LNCaP clone FGC (cell line): Measurements from ENCODE around the gene PRPF40B.

Source experiments
- DNase-seq: peaks from one replicate; pipeline ENCODE4 v3.0.0-alpha.2; 2011; ENCODE audit warnings: low read depth
- H3K4me3 ChIP-seq: 2 replicates; pipeline ENCODE4 v1.5.1; 2011; ENCODE audit warnings: mild to moderate bottlenecking, low read depth, low read length, control low read depth
- CTCF ChIP-seq: IDR thresholded peaks from 2 replicates; pipeline ENCODE4 v1.5.1; 2012; ENCODE audit warnings: mild to moderate bottlenecking; ENCODE audit not compliant: control insufficient read depth, insufficient read depth; ENCODE audit errors: extremely low read depth

The PRPF40B gene

GRCh38 chr12:49583366-49584094 lies 39.8 kb upstream of the PRPF40B start:
- TF ChIP-seq CTCF = no peak
- DNase-seq = no peak

GRCh38 chr12:49584591-49584990 lies 38.8 kb upstream of the PRPF40B start:
- no peak for DNase-seq
- no peak overlapping the region for H3K4me3 ChIP-seq
- no peak for TF ChIP-seq CTCF

More at GRCh38 chr12:49583366-49584094, 39.8 kb upstream of the PRPF40B start:
- H3K4me3 ChIP-seq = no peak overlapping the region

- no peak overlapping the region for H3K4me3 ChIP-seq
- TF ChIP-seq CTCF = no peak
- DNase-seq = no peak
These were observed 37.6 kb upstream of the PRPF40B start for GRCh38 chr12:49585477-49586459.

DNA sequence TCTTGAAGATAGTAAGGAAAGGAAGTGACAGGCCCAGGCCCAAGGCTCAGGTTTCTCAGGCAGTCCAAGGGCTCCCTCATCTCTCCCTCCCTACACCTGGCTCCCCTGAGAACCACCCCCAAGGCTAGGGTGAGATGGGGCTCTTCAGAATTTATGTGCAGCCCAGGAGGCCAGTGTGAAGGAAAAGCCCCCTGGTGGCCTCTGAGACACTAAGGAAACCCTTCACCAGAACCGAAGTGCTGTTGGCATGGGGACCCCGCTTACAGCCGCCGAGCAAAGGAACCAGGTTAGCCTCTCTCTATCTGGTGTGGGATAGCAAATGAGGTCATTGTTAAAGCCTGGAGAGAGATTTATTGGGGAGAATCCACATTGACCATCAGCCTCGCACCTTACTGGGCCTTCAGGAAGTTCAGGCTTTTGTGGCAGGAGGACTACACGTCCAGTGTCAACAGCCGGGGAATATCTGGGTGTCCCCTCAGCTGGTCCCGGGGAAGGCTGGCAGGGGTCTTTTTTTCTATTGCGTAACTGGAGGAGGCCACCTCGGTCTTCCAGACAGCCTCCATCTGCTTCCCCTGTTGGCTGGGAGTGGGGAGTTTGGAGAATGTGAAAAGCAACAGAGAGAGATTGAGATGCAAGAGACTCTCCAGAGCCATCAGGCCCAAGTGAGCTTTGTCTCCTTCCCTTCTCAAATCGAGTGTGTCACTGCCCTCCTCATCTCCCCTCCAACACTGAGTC lies 36.0 kb upstream of the PRPF40B start:
- TF ChIP-seq CTCF = no peak
- DNase-seq = no peak

GRCh38 chr12:49588281-49588680 lies 35.1 kb upstream of the PRPF40B start:
- H3K4me3 ChIP-seq = no peak overlapping the region
- DNase-seq = no peak
- no peak for TF ChIP-seq CTCF

More for the DNA sequence above, 36.0 kb upstream of the PRPF40B start:
- no peak overlapping the region for H3K4me3 ChIP-seq

GRCh38 chr12:49588721-49589516 lies 34.4 kb upstream of the PRPF40B start:
- no peak for TF ChIP-seq CTCF
- no peak for DNase-seq
- H3K4me3 ChIP-seq = no peak overlapping the region
